Hepatocyte (in vitro differentiated cells): Measurements from ENCODE around the gene SUN2.

Experiments
- CTCF ChIP-seq: fragments of 200-600 bp; sonication (generic); IDR thresholded peaks from 2 replicates; pipeline ENCODE4 v1.5.1; 2016; ENCODE audit warnings: antibody characterized with exemption, mild to moderate bottlenecking; ENCODE audit not compliant: poor library complexity
- EZH2 ChIP-seq: fragments of 200-600 bp; sonication (generic); IDR thresholded peaks from 2 replicates; pipeline ENCODE4 v1.6.1; 2016; ENCODE audit warnings: antibody characterized with exemption, mild to moderate bottlenecking, borderline replicate concordance

- no peak for TF ChIP-seq CTCF
- no peak for TF ChIP-seq EZH2
Measured at GRCh38 chr22:38756711-38757463, 1.1 kb upstream of the SUN2 start.
